PC-3 (cell line): ENCODE data around the gene FUT2. TPM values are rescaled to one million over a fixed set of nuclear protein-coding genes. Genes with fewer than 3 reads are reported as not detected.

Experiments
- ATAC-seq: fragments of 200-7000 bp; cut with Tn5 transposase; 2 replicates; pipeline ENCODE4 v1.9.1; 2020; ENCODE audit warnings: mild to moderate bottlenecking, moderate library complexity
- BruUV-seq: library from RNA; stranded (reverse); fragments of 400-500 nt; replicated peaks from 2 replicates; lab custom pipeline; 2021; lab: Mats Ljungman, UMichigan
- CTCF ChIA-PET: fragments of 300-600 bp; sonication (Branson Sonifier 250); formaldehyde crosslinking; loops from one replicate; lab custom pipeline; 2022; ENCODE audit warnings: antibody characterized with exemption; lab: Charles Lee
- POLR2A ChIA-PET: fragments of 300-600 bp; sonication (Branson Sonifier 250); formaldehyde crosslinking; loops from one replicate; lab custom pipeline; 2022; ENCODE audit warnings: antibody characterized with exemption; ENCODE audit not compliant: unreplicated experiment; lab: Charles Lee
- DNase-seq: peaks from one replicate; pipeline ENCODE4 v3.0.0-alpha.2; 2015
- H2AFZ ChIP-seq: fragments of 300-600 bp; sonication (generic); 2 replicates; pipeline ENCODE4 v1.6.0; 2016; ENCODE audit warnings: antibody characterized with exemption, low read length
- H3F3A ChIP-seq: fragments of 300-600 bp; sonication (generic); one replicate; pipeline ENCODE4 v1.6.0; 2017; ENCODE audit warnings: antibody characterized with exemption, low read length, control low read depth, mild to moderate bottlenecking; ENCODE audit not compliant: unreplicated experiment
- H3K27ac ChIP-seq: fragments of 300-600 bp; sonication (generic); 2 replicates; pipeline ENCODE4 v1.5.1; 2016; ENCODE audit warnings: mild to moderate bottlenecking, low read length
- H3K27me3 ChIP-seq: fragments of 300-600 bp; sonication (generic); 2 replicates; pipeline ENCODE4 v1.6.1; 2016; ENCODE audit warnings: low read length, mixed read lengths
- H3K36me3 ChIP-seq: fragments of 300-600 bp; sonication (generic); 2 replicates; pipeline ENCODE4 v1.6.1; 2016; ENCODE audit warnings: low read depth, mixed run types, low read length, mixed read lengths
- H3K4me1 ChIP-seq: fragments of 300-600 bp; sonication (generic); 2 replicates; pipeline ENCODE4 v1.5.1; 2016; ENCODE audit warnings: low read length; ENCODE audit not compliant: insufficient read depth
- H3K4me2 ChIP-seq: fragments of 300-600 bp; sonication (generic); 2 replicates; pipeline ENCODE4 v1.6.0; 2016; ENCODE audit warnings: low read length
- H3K4me3 ChIP-seq: fragments of 300-600 bp; sonication (generic); 2 replicates; pipeline ENCODE4 v1.5.1; 2016; ENCODE audit warnings: mild to moderate bottlenecking, low read length, mixed read lengths
- H3K79me2 ChIP-seq: fragments of 300-600 bp; sonication (generic); 2 replicates; pipeline ENCODE4 v1.6.1; 2017; ENCODE audit warnings: low read length, mixed read lengths
- H3K9ac ChIP-seq: fragments of 300-600 bp; sonication (generic); 2 replicates; pipeline ENCODE4 v1.6.0; 2016; ENCODE audit warnings: mild to moderate bottlenecking, low read length
- H3K9me2 ChIP-seq: fragments of 300-600 bp; sonication (generic); replicated peaks from 2 replicates; pipeline ENCODE4 v1.6.1; 2016; ENCODE audit warnings: mixed run types, low read length, mixed read lengths
- H3K9me3 ChIP-seq: fragments of 300-600 bp; sonication (generic); 2 replicates; pipeline ENCODE4 v1.6.1; 2016; ENCODE audit warnings: low read length, mixed read lengths
- H4K20me1 ChIP-seq: fragments of 300-600 bp; sonication (generic); 2 replicates; pipeline ENCODE4 v1.6.1; 2016; ENCODE audit warnings: low read length, mixed read lengths
- EZH2 ChIP-seq: fragments of 300-600 bp; sonication (generic); IDR thresholded peaks from one replicate; pipeline ENCODE4 v1.6.1; 2017; ENCODE audit warnings: antibody characterized with exemption, mild to moderate bottlenecking, low read length; ENCODE audit not compliant: unreplicated experiment
- EZH2phosphoT487 ChIP-seq: fragments of 300-600 bp; sonication (generic); IDR thresholded peaks from 2 replicates; pipeline ENCODE4 v1.6.1; 2018; ENCODE audit warnings: mild to moderate bottlenecking, antibody characterized with exemption, low read length, borderline replicate concordance
- intact Hi-C: fragments of 100-400 bp; cut with micrococcal nuclease; formaldehyde crosslinking; loops from 2 replicates; pipeline ENCODE4 v1.9.0; 2023
- total RNA-seq: library from RNA; depleted of rRNA; stranded (reverse); fragments of >200 nt; gene quantifications from 2 replicates; pipeline ENCODE4 v1.2.3, GENCODE V29; 2014
- TF ChIP-seq, protein P1 (sequence below): fragments of 300-600 bp; sonication (generic); conservative IDR thresholded peaks from 2 replicates; pipeline ENCODE4 v1.5.1; 2017; ENCODE audit warnings: antibody characterized with exemption, low read depth, mild to moderate bottlenecking, low read length

The FUT2 gene
- total RNA-seq, 1 experiment from 2014 or later = 0.69 TPM

DNA sequence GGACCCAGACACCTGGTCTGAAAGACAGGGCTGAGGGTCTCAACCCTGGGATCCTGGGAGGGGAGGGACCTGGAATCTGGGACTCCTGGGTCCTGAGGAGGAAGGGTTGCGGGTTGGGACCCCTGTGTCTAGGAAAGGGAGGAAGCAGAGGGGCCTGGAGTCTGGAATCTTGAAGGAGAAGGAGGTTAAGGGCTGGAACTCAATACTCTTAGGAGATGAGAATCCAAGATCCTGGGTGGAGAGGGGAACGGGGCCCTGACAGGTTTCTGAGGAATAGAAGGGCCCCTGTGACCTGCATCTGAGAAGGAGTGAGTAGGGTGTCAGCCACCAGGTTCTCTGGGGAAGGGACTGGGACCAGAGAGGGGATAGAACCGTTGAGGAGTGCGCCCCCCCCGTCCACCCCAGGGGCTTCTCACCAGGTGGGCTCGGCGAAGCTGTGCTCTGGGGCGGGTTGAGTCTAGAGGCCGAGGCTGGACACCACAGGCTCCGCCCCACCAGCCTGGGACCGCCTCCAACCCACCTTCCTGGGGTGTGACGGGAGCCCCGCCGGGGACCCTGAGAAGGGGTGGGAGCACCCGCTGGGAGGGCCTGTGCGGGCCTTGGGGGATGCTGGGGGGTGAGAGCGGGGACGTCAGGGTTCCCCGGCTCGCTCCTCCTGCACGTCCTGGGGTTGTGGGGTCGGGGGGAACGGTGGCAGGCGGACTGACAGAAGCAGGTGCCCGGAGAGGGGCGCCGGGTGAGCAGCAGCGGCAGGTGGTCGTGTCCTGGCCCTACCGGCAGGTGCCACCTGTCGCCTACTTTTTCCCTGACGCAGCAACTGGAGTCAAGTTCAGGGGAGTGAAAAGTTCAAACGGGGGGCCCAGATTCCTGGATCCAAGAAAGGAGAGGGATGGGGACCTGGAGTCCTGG is 23.7 kb downstream of the FUT2 start, which contains the start of gene MAMSTR:
TSS of gene MAMSTR (minus strand) at position 463 of the 909 bp plus-strand sequence. CDS start 694 bp downstream, outside the sequence.
- Histone ChIP-seq H3K79me2 (no peaks in the 10 kb centered on the region), H3K9me3 (no peaks in the 10 kb centered on the region), H3F3A (no peaks in the 10 kb centered on the region), H3K27ac (no peak within 1 kb of the TSS), H3K4me3 (peak within 1 kb of the TSS; percentile 69), H3K4me1 (no peaks in the 10 kb centered on the region), H2AFZ (peak within 1 kb of the TSS; percentile 85), H3K4me2 (peak within 1 kb of the TSS; percentile 80), H3K9me2 (no peaks in the 10 kb centered on the region), H3K36me3 (no peaks in the 10 kb centered on the region), H4K20me1 (no peaks in the 10 kb centered on the region), H3K27me3 (no peaks in the 10 kb centered on the region), H3K9ac (no peak within 1 kb of the TSS)
- ChIA-PET POLR2A (no interaction called here), CTCF (no interaction called here)
- ATAC-seq = no peak
- BruUV-seq = no TSS peak
- no peak for DNase-seq
- intact Hi-C loops = no loop called here
- TF ChIP-seq, protein P1, sequence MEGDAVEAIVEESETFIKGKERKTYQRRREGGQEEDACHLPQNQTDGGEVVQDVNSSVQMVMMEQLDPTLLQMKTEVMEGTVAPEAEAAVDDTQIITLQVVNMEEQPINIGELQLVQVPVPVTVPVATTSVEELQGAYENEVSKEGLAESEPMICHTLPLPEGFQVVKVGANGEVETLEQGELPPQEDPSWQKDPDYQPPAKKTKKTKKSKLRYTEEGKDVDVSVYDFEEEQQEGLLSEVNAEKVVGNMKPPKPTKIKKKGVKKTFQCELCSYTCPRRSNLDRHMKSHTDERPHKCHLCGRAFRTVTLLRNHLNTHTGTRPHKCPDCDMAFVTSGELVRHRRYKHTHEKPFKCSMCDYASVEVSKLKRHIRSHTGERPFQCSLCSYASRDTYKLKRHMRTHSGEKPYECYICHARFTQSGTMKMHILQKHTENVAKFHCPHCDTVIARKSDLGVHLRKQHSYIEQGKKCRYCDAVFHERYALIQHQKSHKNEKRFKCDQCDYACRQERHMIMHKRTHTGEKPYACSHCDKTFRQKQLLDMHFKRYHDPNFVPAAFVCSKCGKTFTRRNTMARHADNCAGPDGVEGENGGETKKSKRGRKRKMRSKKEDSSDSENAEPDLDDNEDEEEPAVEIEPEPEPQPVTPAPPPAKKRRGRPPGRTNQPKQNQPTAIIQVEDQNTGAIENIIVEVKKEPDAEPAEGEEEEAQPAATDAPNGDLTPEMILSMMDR = no peak
- no peak for TF ChIP-seq EZH2
- no peak for TF ChIP-seq EZH2phosphoT487

DNA sequence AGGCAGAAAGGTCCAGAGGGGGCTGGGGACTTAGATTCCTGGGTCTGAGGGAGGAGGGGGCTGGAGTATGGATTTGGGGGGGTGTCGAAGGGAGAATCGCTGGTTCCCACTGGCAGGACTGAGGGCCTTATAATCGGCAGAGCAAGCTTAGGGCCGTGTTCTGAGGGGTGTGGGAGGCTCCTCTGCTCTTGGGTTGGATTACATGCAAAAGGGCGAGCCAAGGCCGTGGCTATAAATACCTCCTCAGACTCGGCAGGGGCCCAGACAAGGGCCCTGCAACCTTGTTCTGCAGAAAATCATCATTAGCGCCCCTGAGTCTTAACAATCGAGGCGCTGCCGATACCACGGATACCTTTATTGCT is 24.5 kb downstream of the FUT2 start:
- TF ChIP-seq EZH2phosphoT487 = no peak
- TF ChIP-seq, protein P1 = no peak
- no peak for TF ChIP-seq EZH2
- H3K4me3 ChIP-seq = peak overlapping the region; percentile 69; the same call in 1 of the 2 replicates
- H3K4me2 ChIP-seq = peak overlapping the region; percentile 80
- no peak for DNase-seq
- no peaks in the 10 kb centered on the region for H3K9me2 ChIP-seq
- CTCF ChIA-PET = no interaction called here
- ATAC-seq = peak; percentile 3; the same call in 1 of the 2 replicates
- intact Hi-C loops = no loop called here
- H4K20me1 ChIP-seq = no peaks in the 10 kb centered on the region
- no TSS peak for BruUV-seq
- no peaks in the 10 kb centered on the region for H3F3A ChIP-seq
- H3K9me3 ChIP-seq = no peaks in the 10 kb centered on the region
- H3K27me3 ChIP-seq = no peaks in the 10 kb centered on the region
- H3K4me1 ChIP-seq = no peaks in the 10 kb centered on the region
- H3K36me3 ChIP-seq = no peaks in the 10 kb centered on the region
- H3K27ac ChIP-seq = no peak overlapping the region
- H3K79me2 ChIP-seq = no peaks in the 10 kb centered on the region
- POLR2A ChIA-PET = interaction anchor here (0.6 kb wide), 1 partner anchor 86 kb away, joined by 4 read pairs; no protein-coding TSS in a partner anchor
- H2AFZ ChIP-seq = peak overlapping the region; percentile 85
- H3K9ac ChIP-seq = no peak overlapping the region
